K562 (cell line): ENCODE measurements around the gene PLEKHH3. TPM values are rescaled to one million over a fixed set of nuclear protein-coding genes. Genes with fewer than 3 reads are reported as not detected.

ENCODE experiments used
- ATAC-seq: fragments of 200-7000 bp; cut with Tn5 transposase; 3 replicates; pipeline ENCODE4 v1.9.1; 2020; ENCODE audit warnings: moderate library complexity
- BruUV-seq: library from RNA; stranded (reverse); fragments of 400-500 nt; replicated peaks from 2 replicates; lab custom pipeline; 2021; lab: Mats Ljungman, UMichigan
- CTCF ChIA-PET: fragments of 300-600 bp; formaldehyde crosslinking; extraction: SDS; loops from one replicate; lab custom pipeline; 2021; ENCODE audit warnings: low intra/inter-chr PET ratio; lab: Yijun Ruan, JAX
- POLR2A ChIA-PET: fragments of 300-600, 350-650 bp; sonication (Branson Sonifier 250); formaldehyde crosslinking; extraction: SDS; loops from one replicate; lab custom pipeline; 2021; ENCODE audit warnings: antibody characterized with exemption, inconsistent platforms; lab: Yijun Ruan, JAX
- DNase-seq, 4 experiments: peaks; one replicate each; pipeline versions ENCODE4 v3.0.0 to v3.0.0-alpha.2; 2011 to 2018; ENCODE audit warnings: low spot score in 3 of 4, mixed read lengths in 3 of 4; ENCODE audit errors: extremely low read depth in 1 of 4
- FAIRE-seq: peaks from 2 replicates; lab custom pipeline; 2011; peaks lifted over from hg19 to GRCh38; lab: Jason Lieb, UNC
- H2AFZ ChIP-seq: 2 replicates; pipeline ENCODE4 v1.6.0; 2011; ENCODE audit warnings: low read depth, low read length, control low read depth, inconsistent platforms
- H3K27ac ChIP-seq: fragments of 200-600 bp; 3 replicates; pipeline ENCODE4 v1.8.0; 2011; ENCODE audit warnings: low read depth, mild to moderate bottlenecking, control low read depth, inconsistent platforms, low read length, moderate library complexity, mixed read lengths; ENCODE audit errors: extremely low read depth
- H3K27me3 ChIP-seq, 2 experiments: fragments of 300-600 bp in 1 of 2; 2 replicates in 1 of 2; 3 replicates in 1 of 2; pipeline versions ENCODE4 v1.6.0 to v1.8.0; 2011; ENCODE audit warnings: inconsistent platforms in 2 of 2, low read length in 2 of 2, mild to moderate bottlenecking in 1 of 2, mixed read lengths in 1 of 2, moderate library complexity in 1 of 2; ENCODE audit not compliant: control insufficient read depth in 2 of 2, insufficient read depth in 2 of 2
- H3K36me3 ChIP-seq: fragments of 300-600 bp; 3 replicates; pipeline ENCODE4 v1.8.0; 2011; ENCODE audit warnings: mild to moderate bottlenecking, low read length, inconsistent platforms; ENCODE audit not compliant: control insufficient read depth, insufficient read depth
- H3K4me1 ChIP-seq, 2 experiments: fragments of 200-600 bp in 1 of 2; replicated peaks in 1 of 2; 2 replicates in 1 of 2; 3 replicates in 1 of 2; pipeline versions ENCODE4 v1.5.1 to v1.8.0; 2011; ENCODE audit warnings: inconsistent platforms in 2 of 2, low read length in 2 of 2, mild to moderate bottlenecking in 1 of 2, mixed read lengths in 1 of 2, moderate library complexity in 1 of 2; ENCODE audit not compliant: control insufficient read depth in 2 of 2, insufficient read depth in 2 of 2
- H3K4me2 ChIP-seq: 2 replicates; pipeline ENCODE4 v1.6.1; 2011; ENCODE audit warnings: low read length, control low read depth, inconsistent platforms, mixed read lengths; ENCODE audit not compliant: insufficient read depth
- H3K4me3 ChIP-seq: fragments of 200-600 bp; sonication (generic), shearing (Covaris generic); 2 replicates; pipeline ENCODE4 v1.5.1; 2016; ENCODE audit warnings: control low read depth, inconsistent platforms
- H3K79me2 ChIP-seq: fragments of 200-600 bp; 3 replicates; pipeline ENCODE4 v1.8.0; 2011; ENCODE audit warnings: low read length, inconsistent platforms; ENCODE audit not compliant: control insufficient read depth, insufficient read depth
- H3K9ac ChIP-seq, 2 experiments: 2 replicates each; pipeline versions ENCODE4 v1.6.0 to v1.6.1; 2011; ENCODE audit warnings: low read depth in 2 of 2, low read length in 2 of 2, control low read depth in 1 of 2, inconsistent platforms in 1 of 2, mild to moderate bottlenecking in 1 of 2, mixed read lengths in 1 of 2; ENCODE audit not compliant: insufficient read depth in 1 of 2
- H3K9me1 ChIP-seq: one replicate; pipeline ENCODE4 v1.6.0; 2011; ENCODE audit warnings: inconsistent platforms, mild to moderate bottlenecking, low read length, moderate library complexity; ENCODE audit not compliant: control insufficient read depth, insufficient read depth
- H3K9me3 ChIP-seq: replicated peaks from 2 replicates; pipeline ENCODE4 v1.5.1; 2011; ENCODE audit warnings: low read depth, low read length, inconsistent platforms; ENCODE audit not compliant: control insufficient read depth, insufficient read depth
- H4K20me1 ChIP-seq: replicated peaks from 2 replicates; pipeline ENCODE4 v1.6.1; 2011; ENCODE audit warnings: low read length, inconsistent platforms, mixed read lengths; ENCODE audit not compliant: control insufficient read depth, insufficient read depth
- CREB3L1 ChIP-seq: fragments of 450-650 bp; IDR thresholded peaks from 2 replicates; pipeline ENCODE4 v1.6.1; 2014; ENCODE audit warnings: low read depth, mild to moderate bottlenecking, moderate library complexity, borderline replicate concordance
- CREM ChIP-seq: IDR thresholded peaks from 2 replicates; pipeline ENCODE4 v1.6.1; 2014; ENCODE audit warnings: antibody characterized with exemption, low read depth
- CTBP1 ChIP-seq: fragments of 450-650 bp; IDR thresholded peaks from 2 replicates; pipeline ENCODE4 v1.6.1; 2016; ENCODE audit warnings: borderline replicate concordance
- E2F1 ChIP-seq: sonication (generic); formaldehyde crosslinking; IDR thresholded peaks from 2 replicates; pipeline ENCODE4 v1.8.1; 2023; ENCODE audit warnings: mild to moderate bottlenecking, missing genetic modification reagents, moderate library complexity
- EGR1 ChIP-seq: fragments of 450-650 bp; conservative IDR thresholded peaks from 2 replicates; pipeline ENCODE4 v1.6.1; 2017; ENCODE audit warnings: mild to moderate bottlenecking
- GTF2B ChIP-seq: IDR thresholded peaks from 2 replicates; pipeline ENCODE4 v1.6.1; 2011; ENCODE audit not compliant: insufficient read length; ENCODE audit errors: extremely low read depth
- HMGN3 ChIP-seq: IDR thresholded peaks from 2 replicates; pipeline ENCODE4 v1.6.1; 2011; ENCODE audit warnings: borderline replicate concordance, low read depth, mild to moderate bottlenecking, mixed read lengths, low read length; ENCODE audit not compliant: insufficient read length; ENCODE audit errors: extremely low read depth
- JUND ChIP-seq, 2 experiments: IDR thresholded peaks; 2 replicates in 1 of 2; 3 replicates in 1 of 2; pipeline ENCODE4 v1.6.1; 2011; ENCODE audit warnings: borderline replicate concordance in 2 of 2, low read depth in 2 of 2, low read length in 2 of 2, improper control_type of control experiment in 1 of 2, missing biosample characterization in 1 of 2, missing genetic modification characterization in 1 of 2, missing genetic modification reagents in 1 of 2
- KDM1A ChIP-seq, 2 experiments: fragments of 450-650 bp; IDR thresholded peaks; 2 replicates each; pipeline ENCODE4 v1.6.1; 2016; ENCODE audit warnings: mild to moderate bottlenecking in 2 of 2
- MEF2A ChIP-seq: IDR thresholded peaks from 2 replicates; pipeline ENCODE4 v1.6.1; 2011; ENCODE audit warnings: low read depth, mild to moderate bottlenecking, low read length, moderate library complexity; ENCODE audit not compliant: control insufficient read depth
- MLLT1 ChIP-seq, 2 experiments: fragments of 450-650 bp; IDR thresholded peaks; 2 replicates each; pipeline ENCODE4 v1.6.1; 2016
- NEUROD1 ChIP-seq: fragments of 150-350 bp; IDR thresholded peaks from 2 replicates; pipeline ENCODE4 v1.6.1; 2014; ENCODE audit warnings: borderline replicate concordance, low read length, low read depth; ENCODE audit not compliant: partially characterized antibody
- NFIX ChIP-seq: fragments of 250-450 bp; sonication (Bioruptor Pico); IDR thresholded peaks from 2 replicates; pipeline ENCODE4 v1.4.0; 2020; ENCODE audit warnings: low read depth, mild to moderate bottlenecking, moderate library complexity
- PYGO2 ChIP-seq: fragments of 450-650 bp; IDR thresholded peaks from 2 replicates; pipeline ENCODE4 v1.6.1; 2016; ENCODE audit warnings: mild to moderate bottlenecking, missing genetic modification characterization, moderate library complexity, missing compliant biosample characterization
- TARDBP ChIP-seq: fragments of 450-650 bp; IDR thresholded peaks from 2 replicates; pipeline ENCODE4 v1.6.1; 2016
- ZEB2 ChIP-seq: fragments of 450-650 bp; IDR thresholded peaks from 2 replicates; pipeline ENCODE4 v1.6.1; 2016
- ZNF699 ChIP-seq: fragments of 250-450 bp; sonication (Bioruptor Pico); IDR thresholded peaks from 2 replicates; pipeline ENCODE4 v1.8.0; 2021; ENCODE audit warnings: mild to moderate bottlenecking, moderate library complexity; ENCODE audit not compliant: insufficient replicate concordance
- WGBS: fragments of 100-300 bp; shearing (Covaris generic); methylation state at CpG from one replicate; pipeline ENCODE4 v1.1.6; 2016; ENCODE audit warnings: low coverage, mixed read lengths; ENCODE audit not compliant: insufficient coverage; ENCODE audit errors: missing lambda C conversion rate; 5-methylcytosine and 5-hydroxymethylcytosine counted together
- in situ Hi-C: fragments of 300-500 bp; cut with MboI; formaldehyde crosslinking; loops from 4 replicates; pipeline ENCODE4 v1.15.0; 2018; ENCODE audit warnings: inconsistent platforms, mixed read lengths
- intact Hi-C: fragments of 100-400 bp; cut with micrococcal nuclease; formaldehyde crosslinking; loops from 2 replicates; pipeline ENCODE4 v1.14.2; 2022
- polyA plus RNA-seq, 8 experiments: library from polyadenylated mRNA; depleted of rRNA in 4 of 8; stranded (reverse) in 5 of 8; unstranded in 3 of 8; fragments of >200 nt; fragmentation: Nextera tagmentation in 2 of 8; fragmentation: Illumina TruSeq in 1 of 8; extraction: Ambion mirVana in 2 of 8; extraction: Trizol in 1 of 8; gene quantifications; 2 replicates each; pipeline versions ENCODE4 v1.2.1 to v1.2.3, GENCODE V29; 2011 to 2014; ENCODE audit warnings: inconsistent platforms in 1 of 8, missing spikeins in 1 of 8
- total RNA-seq, 7 experiments: library from RNA; depleted of rRNA in 6 of 7; stranded (reverse); fragments of >200 nt in 6 of 7; fragmentation: Illumina TruSeq in 2 of 7; extraction: Trizol in 2 of 7; gene quantifications; 2 replicates each; pipeline versions ENCODE4 v1.2.1 to v1.2.3, GENCODE V29; 2011 to 2021; ENCODE audit warnings: low replicate concordance in 1 of 7

The PLEKHH3 gene
- total and polyA plus RNA-seq, 9 of the 15 experiments (the other 6 are each of a cell fraction or from before 2014, with no cell fraction given), result 0.58 to 34.5 (median 5.0) TPM

- Histone ChIP-seq H3K4me2 (peak overlapping the region; percentile 23; the same call in 1 of the 2 replicates), H3K9me1 (no peaks in the 10 kb centered on the region), H3K9ac (peak overlapping the region; percentile 8 to 75; a peak in 3 of 4 replicates), H2AFZ (peak overlapping the region; percentile 40), H3K27ac (peak overlapping the region; percentile 63; the same call in 2 of the 3 replicates), H3K27me3 (no peaks in the 10 kb centered on the region), H3K4me1 (peaks cover 10 to 28% of the 10 kb centered on the region in 2 experiments), H3K9me3 (no peaks in the 10 kb centered on the region), H3K4me3 (no peak overlapping the region; the same call in 1 of the 2 replicates), H3K36me3 (no peaks in the 10 kb centered on the region), H3K79me2 (no peaks in the 10 kb centered on the region), H4K20me1 (no peaks in the 10 kb centered on the region)
- peak; percentile 95 for FAIRE-seq
- BruUV-seq, result no TSS peak
- ChIA-PET POLR2A (interaction anchor here (0.6 to 2.6 kb wide), 12 partner anchors 9 to 113 kb away, joined by 3 to 13 read pairs (median 3); partner anchors contain the start of genes RETREG3 and TUBG1), CTCF (no interaction called here)
- peak; percentile 64 to 90 (median 71) for DNase-seq
- peak; percentile 95 for ATAC-seq
- intact Hi-C loops (no loop called here), in situ Hi-C loops (no loop called here)
- WGBS, result 2% methylated on average over 9 of the region's 9 CpGs
- TF ChIP-seq ZNF699 (no peak), MEF2A (0 out of 2 replicates have a peak, but pooled peaks have one; percentile 56), CREM (peak; percentile 36), NFIX (CRISPR knock-in tag) (no peak), E2F1 (no peak), CTBP1 (peak; percentile 72; the same call in 1 of the 2 replicates), JUND (IDR thresholded peaks at IDR 0.05; ENCODE audit: borderline replicate concordance, low read depth, low read length) (peak; percentile 76), JUND (tag; IDR thresholded peaks at IDR 0.05; ENCODE audit: borderline replicate concordance, low read depth, low read length) (peak; percentile 72; the same call in 1 of the 3 replicates), HMGN3 (no peak), TARDBP (peak; percentile 45; the same call in 1 of the 2 replicates), NEUROD1 (peak; percentile 50), GTF2B (no peak), EGR1 (peak; percentile 39; the same call in 1 of the 2 replicates), KDM1A (IDR thresholded peaks at IDR 0.05) (peak; percentile 98 to 99), PYGO2 (tag) (no peak), MLLT1 (IDR thresholded peaks at IDR 0.05) (peak in 1 of 2 experiments; percentile 91; a peak in 2 of 4 replicates), CREB3L1 (0 out of 2 replicates have a peak, but pooled peaks have one; percentile 14), ZEB2 (peak; percentile 47; the same call in 1 of the 2 replicates)
Measured at GRCh38 chr17:42632949-42633444, 43.8 kb downstream of the PLEKHH3 start.
